Transverse colon (tissue), 3 donors: Measurements from ENCODE around the gene STK17A.

Experiments used
- POLR2A ChIP-seq: fragments of 450-650 bp; IDR thresholded peaks from one replicate; pipeline ENCODE4 v1.6.1; 2016; ENCODE audit warnings: antibody characterized with exemption, mild to moderate bottlenecking, moderate library complexity
- POLR2AphosphoS5 ChIP-seq, 3 donors: sonication (generic); formaldehyde crosslinking; IDR thresholded peaks; one replicate each; pipeline ENCODE4 v1.6.1; 2016; ENCODE audit warnings: antibody characterized with exemption in 3 of 3

DNA sequence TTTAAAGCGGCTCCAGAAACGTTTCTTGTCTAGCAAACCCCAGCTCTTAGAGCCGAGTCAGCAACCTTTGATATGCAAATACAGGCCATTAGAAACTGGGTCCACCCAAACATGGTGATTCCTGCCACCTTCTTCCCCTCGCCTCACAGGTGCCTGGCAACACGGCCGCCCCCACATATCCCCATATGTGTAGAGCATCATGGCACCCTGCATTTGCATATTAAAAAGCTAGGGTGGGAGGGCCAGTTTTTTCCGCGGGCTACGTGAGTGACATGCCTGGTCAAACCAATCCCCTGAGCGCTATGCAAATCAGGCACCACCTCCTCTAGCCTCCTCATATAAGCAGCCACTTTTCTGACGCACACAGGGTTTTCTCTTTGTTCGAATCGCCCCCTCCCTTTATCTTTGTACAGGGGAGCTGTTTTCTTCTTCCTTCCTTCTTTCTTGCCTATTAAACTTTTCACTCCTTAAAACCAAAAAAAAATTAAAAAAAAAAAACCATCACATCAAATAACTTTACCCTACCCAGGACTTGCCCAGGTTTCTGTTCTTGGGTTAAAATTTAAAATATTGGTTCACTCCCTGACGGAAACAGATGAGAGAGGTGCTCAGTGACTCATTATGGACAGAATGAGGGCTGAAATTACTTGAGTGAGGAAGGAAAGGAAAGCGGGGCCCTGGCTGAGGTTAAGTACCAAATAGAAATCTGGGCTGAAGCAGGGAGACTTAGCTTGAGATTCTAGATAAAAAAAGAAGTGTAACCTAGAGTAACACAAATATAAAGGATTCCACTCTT is 86.6 kb downstream of the STK17A start:
- TF ChIP-seq POLR2A (no peak), POLR2AphosphoS5 (IDR thresholded peaks at IDR 0.05) (no peak)
